C4-2B (cell line): ENCODE measurements around the gene PTCD2.

Experiments
- CTCF ChIP-seq: fragments of 450-650 bp; conservative IDR thresholded peaks from 2 replicates; pipeline ENCODE4 v1.5.1; 2017; ENCODE audit warnings: mild to moderate bottlenecking
- ZFX ChIP-seq: fragments of 450-650 bp; IDR thresholded peaks from 2 replicates; pipeline ENCODE4 v1.6.1; 2017

GRCh38 chr5:72301557-72301956, 18.6 kb upstream of the PTCD2 start:
- TF ChIP-seq CTCF (no peak), ZFX (no peak)
